CD4-positive, alpha-beta T cell treated with Interleukin-21 for 1 hour (primary cell): ENCODE data around the gene UQCRC1.

Source experiments
- DNase-seq: peaks from one replicate; pipeline ENCODE4 v3.0.0-alpha.2; 2020

Gene UQCRC1

GRCh38 chr3:48569808-48570450 lies 39.5 kb downstream of the UQCRC1 start:
- DNase-seq, result no peak

- no peak for DNase-seq
Observed at GRCh38 chr3:48569400-48569799, 40.0 kb downstream of the UQCRC1 start.

GRCh38 chr3:48568476-48568875 lies 41.0 kb downstream of the UQCRC1 start:
- DNase-seq, result no peak

- DNase-seq, result no peak
Observed at GRCh38 chr3:48567500-48567899, 41.9 kb downstream of the UQCRC1 start.

- DNase-seq, result no peak
Observed at GRCh38 chr3:48567090-48567489, 42.4 kb downstream of the UQCRC1 start.

GRCh38 chr3:48566401-48566760 lies 43.1 kb downstream of the UQCRC1 start:
- DNase-seq, result no peak

GRCh38 chr3:48565591-48566400 lies 43.6 kb downstream of the UQCRC1 start:
- DNase-seq, result no peak

GRCh38 chr3:48565186-48565585 lies 44.3 kb downstream of the UQCRC1 start:
- no peak for DNase-seq

GRCh38 chr3:48564667-48565066 lies 44.8 kb downstream of the UQCRC1 start:
- DNase-seq, result no peak

GRCh38 chr3:48564022-48564421 lies 45.4 kb downstream of the UQCRC1 start:
- DNase-seq, result peak; percentile 63

- no peak for DNase-seq
Observed at GRCh38 chr3:48563382-48563918, 46.0 kb downstream of the UQCRC1 start, which contains the start of gene UCN2. Gene UCN2, minus strand, starts transcription at chr3:48563781. Its CDS starts 657 bp downstream, at chr3:48563124.

GRCh38 chr3:48562367-48563095 lies 46.9 kb downstream of the UQCRC1 start:
- no peak for DNase-seq

- no peak for DNase-seq
Observed at GRCh38 chr3:48561045-48561736, 48.3 kb downstream of the UQCRC1 start.

GRCh38 chr3:48560648-48561018 lies 48.8 kb downstream of the UQCRC1 start:
- DNase-seq, result no peak

- DNase-seq, result peak; percentile 28
Observed at GRCh38 chr3:48558493-48559134, 50.8 kb downstream of the UQCRC1 start.

GRCh38 chr3:48556796-48557626 lies 52.4 kb downstream of the UQCRC1 start, which contains the start of gene PFKFB4:
Gene PFKFB4, minus strand, starts transcription at chr3:48556803. Its CDS starts 26 bp downstream, at chr3:48556777.
- peak; percentile 100 for DNase-seq

- no peak for DNase-seq
Observed at GRCh38 chr3:48555949-48556795, 53.3 kb downstream of the UQCRC1 start.

- no peak for DNase-seq
Observed at GRCh38 chr3:48555231-48555948, 54.1 kb downstream of the UQCRC1 start.
